Measurements from ENCODE around the gene NUS1. TPM values are rescaled to one million over a fixed set of nuclear protein-coding genes. Genes with fewer than 3 reads are reported as not detected.

Gene NUS1
- total RNA-seq: 10 to 100 TPM; 10.4 to 18.9 (median 13.7) TPM
- polyA plus RNA-seq: 10 to 100 TPM; 10.2 to 13.1 TPM
- long read RNA-seq, donor 1, full-length matches to known transcripts: 9 of 12 reads
- long read RNA-seq, donor 1, partial matches to known transcripts: 0 of 12 reads
- long read RNA-seq, donor 1, other reads (novel, unspliced or antisense): 3 of 12 reads
- long read RNA-seq, donor 2, full-length matches to known transcripts: 18 of 21 reads
- long read RNA-seq, donor 2, partial matches to known transcripts: 0 of 21 reads
- long read RNA-seq, donor 2, other reads (novel, unspliced or antisense): 3 of 21 reads
- long read RNA-seq, donor 3, full-length matches to known transcripts: 16 of 25 reads
- long read RNA-seq, donor 3, partial matches to known transcripts: 7 of 25 reads
- long read RNA-seq, donor 3, other reads (novel, unspliced or antisense): 2 of 25 reads

- peaks cover 0 to 47% (median 39%) of the 10 kb centered on the region in 9 donors for H3K4me1 ChIP-seq
- peaks cover 0 to under 1% (median 0%) of the 10 kb centered on the region in 9 donors for H3K36me3 ChIP-seq
- H3K27ac ChIP-seq: peak within 1 kb of the TSS in 9 of 10 donors; percentile 72 to 85 (median 78)
- intact Hi-C loops (cut with DNase I): loop anchor here in 4 of 10 donors (2.0 to 10.0 kb wide), 3 partner anchors 68 to 72 kb away; partner anchors contain the start of gene GOPC (in 3 of the 4)
- peak; percentile 100 for ATAC-seq
- WGBS, 2 donors: 2% methylated on average over 53 of the region's 53 CpGs
- peak within 1 kb of the TSS; percentile 55 to 91 (median 75) for H3K4me3 ChIP-seq
- TF ChIP-seq CTCF (IDR thresholded peaks at IDR 0.05): peak; percentile 65 to 95 (median 72)
- no peaks in the 10 kb centered on the region for H3K27me3 ChIP-seq
- H3K9me3 ChIP-seq: peaks cover 0 to 3% (median 0%) of the 10 kb centered on the region in 11 donors
- DNase-seq: peak; percentile 97 to 98
These were observed at the start of gene NUS1 for GRCh38 chr6:117674991-117675657. TSS of gene NUS1 (plus strand) at chr6:117675469. CDS start at chr6:117675671, 202 bp downstream.

- Histone ChIP-seq H3K4me3 (no peak overlapping the region), H3K27ac (no peak overlapping the region), H3K4me1 (no peaks in the 10 kb centered on the region), H3K9me3 (peaks cover 0 to 49% (median 19%) of the 10 kb centered on the region in 11 donors), H3K27me3 (no peaks in the 10 kb centered on the region), H3K36me3 (no peaks in the 10 kb centered on the region)
- ATAC-seq (no peak), DNase-seq (no peak)
- intact Hi-C loops (cut with DNase I): no loop called here
- TF ChIP-seq CTCF (IDR thresholded peaks at IDR 0.05): no peak
These were observed 47.7 kb upstream of the NUS1 start for GRCh38 chr6:117627533-117627932.

GRCh38 chr6:117629119-117629660 lies 46.1 kb upstream of the NUS1 start:
- H3K27me3 ChIP-seq: no peaks in the 10 kb centered on the region
- H3K9me3 ChIP-seq: peaks cover 0 to 43% (median 19%) of the 10 kb centered on the region in 11 donors
- ATAC-seq (no peak), DNase-seq (no peak)
- H3K36me3 ChIP-seq: no peaks in the 10 kb centered on the region
- intact Hi-C loops (cut with DNase I): no loop called here
- no peak overlapping the region for H3K27ac ChIP-seq
- H3K4me1 ChIP-seq: no peaks in the 10 kb centered on the region
- TF ChIP-seq CTCF (IDR thresholded peaks at IDR 0.05): no peak
- WGBS, 2 donors: 63 to 64% methylated on average over 1 of the region's 1 CpG
- H3K4me3 ChIP-seq: no peak overlapping the region

GRCh38 chr6:117637770-117638169 lies 37.5 kb upstream of the NUS1 start:
- ATAC-seq: no peak
- Histone ChIP-seq H3K27ac (no peak overlapping the region), H3K4me1 (no peaks in the 10 kb centered on the region), H3K4me3 (no peak overlapping the region), H3K9me3 (peaks cover 0 to 14% (median 0%) of the 10 kb centered on the region in 11 donors), H3K27me3 (no peaks in the 10 kb centered on the region), H3K36me3 (no peaks in the 10 kb centered on the region)
- intact Hi-C loops (cut with DNase I): no loop called here
- TF ChIP-seq CTCF (IDR thresholded peaks at IDR 0.05): no peak
- no peak for DNase-seq
- 88 to 92% methylated on average over 1 of the region's 1 CpG for WGBS, 2 donors

Data from heart right ventricle (tissue), 16 donors.